HEK293 (cell line): ENCODE results near the gene C3orf33.
"Not testable (repeated sequence)": the region's sequence is repeated elsewhere in the genome, so short reads cannot be mapped to it uniquely, and the experiment has no call there.

ENCODE experiments used
- CTCF ChIA-PET: fragments of 350-600 bp; formaldehyde crosslinking; extraction: SDS; loops from one replicate; lab custom pipeline; 2021; ENCODE audit warnings: antibody characterized with exemption; lab: Yijun Ruan, JAX
- POLR2A ChIA-PET: fragments of 300-600 bp; formaldehyde crosslinking; extraction: SDS; loops from one replicate; lab custom pipeline; 2020; ENCODE audit warnings: antibody characterized with exemption, inconsistent platforms; lab: Yijun Ruan, JAX
- H3K27ac ChIP-seq: fragments of 200-500 bp; sonication (Bioruptor generic); 2 replicates; pipeline ENCODE4 v1.5.1; 2014; ENCODE audit warnings: low read depth, low read length, control low read depth, inconsistent platforms; ENCODE audit errors: extremely low read depth
- H3K36me3 ChIP-seq, 2 experiments: fragments of 200-500 bp in 1 of 2; sonication (Bioruptor generic) in 1 of 2; 1 replicate in 1 of 2; 2 replicates in 1 of 2; pipeline ENCODE4 v1.5.1; 2014 to 2017; ENCODE audit warnings: inconsistent platforms in 2 of 2, low read length in 2 of 2; ENCODE audit not compliant: control insufficient read depth in 2 of 2, insufficient read depth in 1 of 2
- H3K4me1 ChIP-seq: fragments of 200-500 bp; sonication (Bioruptor generic); 2 replicates; pipeline ENCODE4 v1.5.1; 2014; ENCODE audit warnings: mild to moderate bottlenecking, low read length, inconsistent platforms; ENCODE audit not compliant: control insufficient read depth, insufficient read depth
- H3K4me3 ChIP-seq: 2 replicates; pipeline ENCODE4 v1.5.1; 2011; ENCODE audit warnings: low read depth, mild to moderate bottlenecking, control low read depth, low read length, moderate library complexity
- H3K9me3 ChIP-seq: fragments of 200-500 bp; sonication (Bioruptor generic); 2 replicates; pipeline ENCODE4 v1.5.1; 2014; ENCODE audit warnings: low read depth, low read length, inconsistent platforms; ENCODE audit not compliant: control insufficient read depth, insufficient read depth
- FEZF1 ChIP-seq: fragments of 450-650 bp; formaldehyde crosslinking; IDR thresholded peaks from 2 replicates; pipeline ENCODE4 v1.5.1; 2016; ENCODE audit warnings: missing biosample characterization, missing genetic modification characterization
- GLIS1 ChIP-seq: fragments of 450-650 bp; formaldehyde crosslinking; IDR thresholded peaks from 2 replicates; pipeline ENCODE4 v1.5.1; 2016; ENCODE audit warnings: missing biosample characterization, missing genetic modification characterization
- GLIS2 ChIP-seq: fragments of 450-650 bp; formaldehyde crosslinking; IDR thresholded peaks from 2 replicates; pipeline ENCODE4 v1.5.1; 2016; ENCODE audit warnings: missing biosample characterization, missing genetic modification characterization
- HOXA7 ChIP-seq: sonication (generic); formaldehyde crosslinking; IDR thresholded peaks from 2 replicates; pipeline ENCODE4 v1.8.1; 2022; ENCODE audit warnings: missing genetic modification reagents, borderline replicate concordance
- OVOL3 ChIP-seq: fragments of 450-650 bp; formaldehyde crosslinking; IDR thresholded peaks from 2 replicates; pipeline ENCODE4 v1.5.1; 2016; ENCODE audit warnings: missing biosample characterization, missing genetic modification characterization
- YY1 ChIP-seq: fragments of 450-650 bp; formaldehyde crosslinking; IDR thresholded peaks from 2 replicates; pipeline ENCODE4 v1.5.1; 2018; ENCODE audit warnings: missing biosample characterization, missing genetic modification characterization
- ZBTB11 ChIP-seq: fragments of 450-650 bp; formaldehyde crosslinking; conservative IDR thresholded peaks from 2 replicates; pipeline ENCODE4 v1.5.1; 2016; ENCODE audit warnings: low read depth, missing biosample characterization, missing genetic modification characterization
- ZEB2 ChIP-seq: fragments of 450-650 bp; formaldehyde crosslinking; IDR thresholded peaks from 2 replicates; pipeline ENCODE4 v1.5.1; 2016; ENCODE audit warnings: missing biosample characterization, missing genetic modification characterization
- ZNF174 ChIP-seq: fragments of 450-650 bp; formaldehyde crosslinking; IDR thresholded peaks from 2 replicates; pipeline ENCODE4 v1.5.0; 2017; ENCODE audit warnings: missing biosample characterization, mild to moderate bottlenecking, missing genetic modification characterization
- ZNF48 ChIP-seq: fragments of 450-650 bp; formaldehyde crosslinking; IDR thresholded peaks from 2 replicates; pipeline ENCODE4 v1.5.1; 2016; ENCODE audit warnings: missing biosample characterization, missing genetic modification characterization
- ZNF518A ChIP-seq: fragments of 450-650 bp; formaldehyde crosslinking; conservative IDR thresholded peaks from 2 replicates; pipeline ENCODE4 v1.5.1; 2016; ENCODE audit warnings: low read depth, missing biosample characterization, missing genetic modification characterization
- ZNF530 ChIP-seq: fragments of 450-650 bp; formaldehyde crosslinking; IDR thresholded peaks from 2 replicates; pipeline ENCODE4 v1.5.1; 2016; ENCODE audit warnings: low read depth, missing biosample characterization, missing genetic modification characterization
- ZNF558 ChIP-seq: fragments of 450-650 bp; formaldehyde crosslinking; IDR thresholded peaks from 2 replicates; pipeline ENCODE4 v1.5.1; 2016; ENCODE audit warnings: missing biosample characterization, missing genetic modification characterization
- ZNF624 ChIP-seq: fragments of 450-650 bp; formaldehyde crosslinking; IDR thresholded peaks from 2 replicates; pipeline ENCODE4 v1.5.1; 2017; ENCODE audit warnings: missing biosample characterization, missing genetic modification characterization
- TF ChIP-seq, protein P1 (sequence below): fragments of 450-650 bp; formaldehyde crosslinking; IDR thresholded peaks from 2 replicates; pipeline ENCODE4 v1.5.1; 2016; ENCODE audit warnings: missing biosample characterization, missing genetic modification characterization

The C3orf33 gene

DNA sequence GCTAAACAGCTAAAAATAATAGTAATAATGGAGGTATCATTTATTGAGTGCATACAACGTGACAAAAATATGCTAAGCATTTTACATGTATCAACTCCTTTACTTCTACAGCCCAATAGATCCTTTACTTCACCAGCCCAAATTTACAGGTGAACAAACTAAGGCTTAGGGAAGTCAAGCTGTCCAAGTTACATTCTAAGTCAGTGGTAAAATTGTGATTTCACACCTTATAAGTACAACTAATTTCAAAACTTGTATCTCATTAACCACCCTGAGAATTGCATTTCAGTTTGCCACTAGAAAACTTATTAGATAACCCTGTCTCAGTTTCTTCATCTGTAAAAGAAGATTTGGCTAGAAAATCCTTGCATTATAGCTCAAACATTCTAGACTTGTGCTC, 37.5 kb upstream of the C3orf33 start:
- Histone ChIP-seq H3K27ac (no peak overlapping the region), H3K9me3 (no peaks in the 10 kb centered on the region), H3K36me3 (peaks cover 0 to 6% of the 10 kb centered on the region in 2 experiments; a peak in 2 of 3 replicates), H3K4me1 (no peaks in the 10 kb centered on the region), H3K4me3 (no peak overlapping the region)
- TF ChIP-seq ZNF530 (tag by site-specific recombination) = no peak
- no peak for TF ChIP-seq ZNF518A
- TF ChIP-seq GLIS1 (tag by site-specific recombination) = no peak
- no peak for TF ChIP-seq OVOL3 (tag by site-specific recombination)
- no peak for TF ChIP-seq YY1 (tag by site-specific recombination)
- TF ChIP-seq ZEB2 (tag by site-specific recombination) = no peak
- no peak for TF ChIP-seq HOXA7 (CRISPR knock-in tag)
- ChIA-PET POLR2A (interaction anchor here (2.0 kb wide), 1 partner anchor 10 kb away, joined by 9 read pairs; the partner anchor contains the start of gene SLC33A1), CTCF (no interaction called here)

GRCh38 chr3:155835341-155836071, 29.4 kb upstream of the C3orf33 start:
- H3K4me1 ChIP-seq = no peaks in the 10 kb centered on the region
- no peak overlapping the region for H3K27ac ChIP-seq
- CTCF ChIA-PET = interaction anchor here (0.6 to 1.1 kb wide), 4 partner anchors 30 to 1035 kb away, joined by 3 to 7 read pairs (median 4); partner anchors contain the start of gene C3orf33
- TF ChIP-seq ZNF558 (tag by site-specific recombination) (no peak), ZNF174 (tag by site-specific recombination) (no peak), ZBTB11 (tag by site-specific recombination) (no peak), ZNF624 (no peak), FEZF1 (tag by site-specific recombination) (no peak), GLIS2 (tag by site-specific recombination) (no peak), ZNF48 (tag by site-specific recombination) (no peak)
- TF ChIP-seq, protein P1, sequence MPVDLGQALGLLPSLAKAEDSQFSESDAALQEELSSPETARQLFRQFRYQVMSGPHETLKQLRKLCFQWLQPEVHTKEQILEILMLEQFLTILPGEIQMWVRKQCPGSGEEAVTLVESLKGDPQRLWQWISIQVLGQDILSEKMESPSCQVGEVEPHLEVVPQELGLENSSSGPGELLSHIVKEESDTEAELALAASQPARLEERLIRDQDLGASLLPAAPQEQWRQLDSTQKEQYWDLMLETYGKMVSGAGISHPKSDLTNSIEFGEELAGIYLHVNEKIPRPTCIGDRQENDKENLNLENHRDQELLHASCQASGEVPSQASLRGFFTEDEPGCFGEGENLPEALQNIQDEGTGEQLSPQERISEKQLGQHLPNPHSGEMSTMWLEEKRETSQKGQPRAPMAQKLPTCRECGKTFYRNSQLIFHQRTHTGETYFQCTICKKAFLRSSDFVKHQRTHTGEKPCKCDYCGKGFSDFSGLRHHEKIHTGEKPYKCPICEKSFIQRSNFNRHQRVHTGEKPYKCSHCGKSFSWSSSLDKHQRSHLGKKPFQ (tag by site-specific recombination) = no peak
- POLR2A ChIA-PET = no interaction called here
- H3K36me3 ChIP-seq = peaks cover 0 to 8% of the 10 kb centered on the region in 2 experiments; a peak in 2 of 3 replicates
- no peaks in the 10 kb centered on the region for H3K9me3 ChIP-seq
- H3K4me3 ChIP-seq = no peak overlapping the region

- H3K27ac ChIP-seq, POLR2A ChIA-PET, H3K4me1 ChIP-seq, H3K9me3 ChIP-seq, H3K4me3 ChIP-seq: not testable (repeated sequence)
- H3K36me3 ChIP-seq = peaks cover 0 to 27% of the 10 kb centered on the region in 2 experiments
- CTCF ChIA-PET = interaction anchor here (1.1 kb wide), 1 partner anchor 22 kb away, joined by 3 read pairs; no protein-coding TSS in a partner anchor
Observed at GRCh38 chr3:155828490-155829098, 22.5 kb upstream of the C3orf33 start.
